WTC11 (cell line): ENCODE data around the gene DISP3. TPM values are rescaled to one million over a fixed set of nuclear protein-coding genes. Genes with fewer than 3 reads are reported as not detected.

Experiments used
- ATAC-seq: fragments of 200-7000 bp; cut with Tn5 transposase; 2 replicates; pipeline ENCODE4 v1.10.0; 2021; ENCODE audit warnings: mild to moderate bottlenecking, moderate library complexity
- CTCF ChIA-PET: fragments of 300-600 bp; sonication (Branson Sonifier 250); formaldehyde crosslinking; loops from one replicate; lab custom pipeline; 2021; ENCODE audit warnings: antibody characterized with exemption; lab: Charles Lee
- POLR2A ChIA-PET: fragments of 350-600 bp; sonication (Branson Sonifier 250); formaldehyde crosslinking; loops from one replicate; lab custom pipeline; 2021; ENCODE audit warnings: antibody characterized with exemption; lab: Charles Lee
- DNase-seq: peaks from one replicate; pipeline ENCODE4 v3.0.0; 2021; ENCODE audit warnings: low spot score
- H3K27ac Mint-ChIP-seq: 2 replicates; pipeline ENCODE4 v1.8.0; 2021; ENCODE audit warnings: mixed read lengths
- H3K27me3 Mint-ChIP-seq: 2 replicates; pipeline ENCODE4 v1.8.0; 2021; ENCODE audit warnings: low read depth, mild to moderate bottlenecking, moderate library complexity, mixed read lengths
- H3K36me3 Mint-ChIP-seq: 2 replicates; pipeline ENCODE4 v1.8.0; 2021; ENCODE audit warnings: mixed read lengths
- H3K4me1 Mint-ChIP-seq: 2 replicates; pipeline ENCODE4 v1.8.0; 2022; ENCODE audit warnings: mixed read lengths
- H3K4me3 Mint-ChIP-seq: 2 replicates; pipeline ENCODE4 v1.8.0; 2021; ENCODE audit warnings: mild to moderate bottlenecking, moderate library complexity, mixed read lengths
- H3K9me3 Mint-ChIP-seq: 2 replicates; pipeline ENCODE4 v1.8.0; 2021; ENCODE audit warnings: mixed read lengths
- CBFB ChIP-seq: sonication (generic); formaldehyde crosslinking; IDR thresholded peaks from 2 replicates; pipeline ENCODE4 v1.8.1; 2022; ENCODE audit warnings: mild to moderate bottlenecking, low read depth, missing genetic modification reagents
- CREB1 ChIP-seq: sonication (generic); formaldehyde crosslinking; IDR thresholded peaks from 2 replicates; pipeline ENCODE4 v1.8.0; 2023; ENCODE audit warnings: mild to moderate bottlenecking, missing genetic modification reagents
- EMX1 ChIP-seq: fragments of 250-450 bp; sonication (Bioruptor Pico); IDR thresholded peaks from 2 replicates; pipeline ENCODE4 v1.8.0; 2021; ENCODE audit warnings: mild to moderate bottlenecking
- GRHL2 ChIP-seq: fragments of 250-450 bp; sonication (Bioruptor Pico); IDR thresholded peaks from 2 replicates; pipeline ENCODE4 v1.8.0; 2022; ENCODE audit warnings: mild to moderate bottlenecking, moderate library complexity; ENCODE audit not compliant: insufficient replicate concordance, severe bottlenecking
- HMGA2 ChIP-seq: fragments of 250-450 bp; sonication (Bioruptor Pico); IDR thresholded peaks from 2 replicates; pipeline ENCODE4 v1.4.0; 2021; ENCODE audit warnings: mild to moderate bottlenecking, moderate library complexity
- MYBL2 ChIP-seq: sonication (generic); formaldehyde crosslinking; IDR thresholded peaks from 2 replicates; pipeline ENCODE4 v1.8.1; 2023; ENCODE audit warnings: mild to moderate bottlenecking, moderate library complexity, missing genetic modification reagents
- NFE2L1 ChIP-seq: sonication (generic); formaldehyde crosslinking; IDR thresholded peaks from 2 replicates; pipeline ENCODE4 v1.8.1; 2023; ENCODE audit warnings: missing genetic modification reagents
- NR1H2 ChIP-seq: sonication (generic); formaldehyde crosslinking; IDR thresholded peaks from 2 replicates; pipeline ENCODE4 v1.9.0; 2021; ENCODE audit warnings: mild to moderate bottlenecking, moderate library complexity, missing genetic modification reagents
- PRRX2 ChIP-seq: fragments of 250-450 bp; sonication (Bioruptor Pico); IDR thresholded peaks from 2 replicates; pipeline ENCODE4 v1.8.0; 2021; ENCODE audit warnings: mild to moderate bottlenecking
- ZBTB21 ChIP-seq: sonication (generic); formaldehyde crosslinking; IDR thresholded peaks from 2 replicates; pipeline ENCODE4 v1.8.1; 2023; ENCODE audit warnings: mild to moderate bottlenecking, missing genetic modification reagents, borderline replicate concordance
- ZNF219 ChIP-seq: sonication (generic); formaldehyde crosslinking; IDR thresholded peaks from 2 replicates; pipeline ENCODE4 v1.8.0; 2023; ENCODE audit warnings: missing genetic modification reagents, mild to moderate bottlenecking, borderline replicate concordance
- total RNA-seq: library from RNA; stranded (reverse); gene quantifications from 3 replicates; pipeline ENCODE4 v1.2.3, GENCODE V29; 2021
- TF ChIP-seq, protein P1 (sequence below): sonication (generic); formaldehyde crosslinking; conservative IDR thresholded peaks from 2 replicates; pipeline ENCODE4 v1.8.1; 2023; ENCODE audit warnings: mild to moderate bottlenecking, low read depth, missing genetic modification reagents, moderate library complexity
- TF ChIP-seq, protein P2 (sequence below): fragments of 250-450 bp; sonication (Bioruptor Pico); IDR thresholded peaks from 2 replicates; pipeline ENCODE4 v1.9.0; 2021; ENCODE audit warnings: mild to moderate bottlenecking
- TF ChIP-seq, protein P3 (sequence below): sonication (generic); formaldehyde crosslinking; conservative IDR thresholded peaks from 2 replicates; pipeline ENCODE4 v1.8.1; 2022; ENCODE audit warnings: mild to moderate bottlenecking, missing genetic modification reagents
- TF ChIP-seq, protein P4 (sequence below): sonication (generic); formaldehyde crosslinking; IDR thresholded peaks from 2 replicates; pipeline ENCODE4 v1.8.1; 2022; ENCODE audit warnings: missing genetic modification reagents, borderline replicate concordance
- TF ChIP-seq, protein P5 (sequence below): sonication (generic); formaldehyde crosslinking; IDR thresholded peaks from 2 replicates; pipeline ENCODE4 v1.8.0; 2022; ENCODE audit warnings: mild to moderate bottlenecking, missing genetic modification reagents

DISP3 gene
- total RNA-seq, 1 experiment from 2014 or later, result 6.0 TPM

DNA sequence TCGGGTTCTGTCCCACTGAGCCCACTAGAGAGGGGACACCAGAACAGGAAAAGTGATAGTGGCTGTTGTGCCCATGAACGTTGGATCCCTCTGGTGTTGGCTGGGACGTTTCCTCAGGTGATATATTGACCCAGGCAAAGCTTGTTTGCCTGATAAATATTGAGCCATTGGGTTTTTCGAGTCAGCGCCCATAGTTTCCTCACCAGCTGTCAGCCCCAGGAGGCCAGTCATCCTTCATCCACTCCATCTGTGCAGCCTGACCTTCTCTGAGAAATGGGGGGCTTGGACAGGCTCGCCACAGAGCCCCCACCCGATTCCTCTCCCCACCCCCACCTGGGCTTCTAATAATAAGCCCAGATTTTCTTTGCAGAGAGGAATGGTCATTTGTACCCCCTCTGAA is 13.3 kb downstream of the DISP3 start:
- ATAC-seq (no peak), DNase-seq (peak; percentile 3)
- no peak overlapping the region for H3K27ac Mint-ChIP-seq
- no peak overlapping the region for H3K4me3 Mint-ChIP-seq
- H3K36me3 Mint-ChIP-seq, result peaks cover 8% of the 10 kb centered on the region; the same call in 1 of the 2 replicates
- peaks cover 7% of the 10 kb centered on the region for H3K4me1 Mint-ChIP-seq
- CTCF ChIA-PET, result interaction anchor here (1.8 kb wide), 1 partner anchor 154 kb away, joined by 4 read pairs; no protein-coding TSS in a partner anchor
- TF ChIP-seq CREB1 (CRISPR knock-in tag) (no peak), CBFB (CRISPR knock-in tag) (no peak), ZBTB21 (no peak), MYBL2 (no peak), NR1H2 (no peak), PRRX2 (CRISPR knock-in tag) (no peak), ZNF219 (no peak)
- TF ChIP-seq, protein P1, sequence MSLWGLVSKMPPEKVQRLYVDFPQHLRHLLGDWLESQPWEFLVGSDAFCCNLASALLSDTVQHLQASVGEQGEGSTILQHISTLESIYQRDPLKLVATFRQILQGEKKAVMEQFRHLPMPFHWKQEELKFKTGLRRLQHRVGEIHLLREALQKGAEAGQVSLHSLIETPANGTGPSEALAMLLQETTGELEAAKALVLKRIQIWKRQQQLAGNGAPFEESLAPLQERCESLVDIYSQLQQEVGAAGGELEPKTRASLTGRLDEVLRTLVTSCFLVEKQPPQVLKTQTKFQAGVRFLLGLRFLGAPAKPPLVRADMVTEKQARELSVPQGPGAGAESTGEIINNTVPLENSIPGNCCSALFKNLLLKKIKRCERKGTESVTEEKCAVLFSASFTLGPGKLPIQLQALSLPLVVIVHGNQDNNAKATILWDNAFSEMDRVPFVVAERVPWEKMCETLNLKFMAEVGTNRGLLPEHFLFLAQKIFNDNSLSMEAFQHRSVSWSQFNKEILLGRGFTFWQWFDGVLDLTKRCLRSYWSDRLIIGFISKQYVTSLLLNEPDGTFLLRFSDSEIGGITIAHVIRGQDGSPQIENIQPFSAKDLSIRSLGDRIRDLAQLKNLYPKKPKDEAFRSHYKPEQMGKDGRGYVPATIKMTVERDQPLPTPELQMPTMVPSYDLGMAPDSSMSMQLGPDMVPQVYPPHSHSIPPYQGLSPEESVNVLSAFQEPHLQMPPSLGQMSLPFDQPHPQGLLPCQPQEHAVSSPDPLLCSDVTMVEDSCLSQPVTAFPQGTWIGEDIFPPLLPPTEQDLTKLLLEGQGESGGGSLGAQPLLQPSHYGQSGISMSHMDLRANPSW, result no peak
- TF ChIP-seq, protein P2, sequence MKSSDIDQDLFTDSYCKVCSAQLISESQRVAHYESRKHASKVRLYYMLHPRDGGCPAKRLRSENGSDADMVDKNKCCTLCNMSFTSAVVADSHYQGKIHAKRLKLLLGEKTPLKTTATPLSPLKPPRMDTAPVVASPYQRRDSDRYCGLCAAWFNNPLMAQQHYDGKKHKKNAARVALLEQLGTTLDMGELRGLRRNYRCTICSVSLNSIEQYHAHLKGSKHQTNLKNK (CRISPR knock-in tag), result no peak
- TF ChIP-seq, protein P3, sequence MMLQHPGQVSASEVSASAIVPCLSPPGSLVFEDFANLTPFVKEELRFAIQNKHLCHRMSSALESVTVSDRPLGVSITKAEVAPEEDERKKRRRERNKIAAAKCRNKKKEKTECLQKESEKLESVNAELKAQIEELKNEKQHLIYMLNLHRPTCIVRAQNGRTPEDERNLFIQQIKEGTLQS (CRISPR knock-in tag), result no peak
- H3K9me3 Mint-ChIP-seq, result peaks cover 9% of the 10 kb centered on the region
- POLR2A ChIA-PET, result no interaction called here
- H3K27me3 Mint-ChIP-seq, result no peaks in the 10 kb centered on the region

DNA sequence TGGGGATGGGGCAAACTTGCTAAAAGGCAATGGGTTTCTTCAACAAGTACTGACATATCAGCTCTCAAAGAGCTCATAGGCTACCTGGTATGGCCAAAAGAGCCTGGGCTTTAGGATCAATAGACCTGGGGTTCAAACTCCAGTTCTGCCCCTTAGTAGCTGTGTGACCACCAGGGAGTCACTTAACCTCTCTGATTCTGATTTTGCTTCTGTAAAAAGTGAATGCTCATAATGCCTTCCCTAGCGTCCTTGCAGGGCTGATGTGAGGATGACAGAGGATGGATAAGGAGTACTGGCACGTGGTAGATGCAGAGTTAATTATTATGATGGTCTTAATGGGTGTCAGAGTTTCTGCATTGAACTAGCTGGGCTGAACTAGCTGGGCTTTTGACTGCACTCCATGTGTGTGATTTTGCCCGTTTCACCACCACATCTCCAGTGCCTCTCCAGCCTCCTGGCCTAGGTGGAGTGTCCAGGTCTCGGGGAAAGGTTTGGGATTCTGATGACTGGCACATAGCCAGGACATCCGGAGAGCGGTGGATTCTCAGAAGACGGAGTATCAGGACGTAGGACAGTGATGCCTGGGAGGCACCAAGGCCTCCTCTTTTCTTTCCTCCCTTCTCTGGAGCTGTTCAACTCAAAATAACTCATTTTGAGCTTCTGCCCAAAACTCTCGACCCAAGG is 15.2 kb downstream of the DISP3 start:
- TF ChIP-seq GRHL2 (CRISPR knock-in tag), result no peak
- ChIA-PET POLR2A (interaction anchor here (0.6 kb wide), 1 partner anchor 63 kb away, joined by 5 read pairs; no protein-coding TSS in a partner anchor), CTCF (interaction anchor here (1.4 kb wide), 1 partner anchor 78 kb away, joined by 3 read pairs; no protein-coding TSS in a partner anchor)
- peaks cover 20% of the 10 kb centered on the region for H3K4me1 Mint-ChIP-seq
- peaks cover 9% of the 10 kb centered on the region for H3K9me3 Mint-ChIP-seq
- no peaks in the 10 kb centered on the region for H3K27me3 Mint-ChIP-seq
- H3K27ac Mint-ChIP-seq, result no peak overlapping the region
- peaks cover 8% of the 10 kb centered on the region; the same call in 1 of the 2 replicates for H3K36me3 Mint-ChIP-seq
- DNase-seq, result no peak
- no peak overlapping the region for H3K4me3 Mint-ChIP-seq
- ATAC-seq, result no peak

DNA sequence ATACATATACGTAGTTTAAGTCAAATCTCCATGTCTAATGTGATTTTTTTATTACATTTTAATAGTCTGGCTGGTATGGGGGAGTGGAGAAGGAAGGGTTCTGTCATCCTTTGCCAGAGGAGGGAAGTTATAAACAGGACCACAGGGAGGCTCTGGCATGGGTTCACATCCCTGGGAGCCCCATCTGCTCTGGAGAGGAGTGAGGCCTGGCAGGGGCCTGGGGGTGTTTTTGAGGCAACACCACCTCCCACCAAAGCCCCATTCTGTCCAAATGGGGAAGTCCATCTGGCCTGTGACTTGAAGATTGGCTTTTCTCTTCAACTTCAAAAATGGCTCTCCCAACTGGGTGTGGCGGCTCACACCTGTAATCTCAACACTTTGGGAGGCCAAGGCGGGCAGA is 15.8 kb downstream of the DISP3 start:
- TF ChIP-seq NFE2L1 (no peak), EMX1 (CRISPR knock-in tag) (no peak), HMGA2 (CRISPR knock-in tag) (no peak)
- TF ChIP-seq, protein P4, sequence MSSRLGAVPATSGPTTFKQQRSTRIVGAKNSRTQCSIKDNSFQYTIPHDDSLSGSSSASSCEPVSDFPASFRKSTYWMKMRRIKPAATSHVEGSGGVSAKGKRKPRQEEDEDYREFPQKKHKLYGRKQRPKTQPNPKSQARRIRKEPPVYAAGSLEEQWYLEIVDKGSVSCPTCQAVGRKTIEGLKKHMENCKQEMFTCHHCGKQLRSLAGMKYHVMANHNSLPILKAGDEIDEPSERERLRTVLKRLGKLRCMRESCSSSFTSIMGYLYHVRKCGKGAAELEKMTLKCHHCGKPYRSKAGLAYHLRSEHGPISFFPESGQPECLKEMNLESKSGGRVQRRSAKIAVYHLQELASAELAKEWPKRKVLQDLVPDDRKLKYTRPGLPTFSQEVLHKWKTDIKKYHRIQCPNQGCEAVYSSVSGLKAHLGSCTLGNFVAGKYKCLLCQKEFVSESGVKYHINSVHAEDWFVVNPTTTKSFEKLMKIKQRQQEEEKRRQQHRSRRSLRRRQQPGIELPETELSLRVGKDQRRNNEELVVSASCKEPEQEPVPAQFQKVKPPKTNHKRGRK (CRISPR knock-in tag), result no peak
- TF ChIP-seq, protein P5, sequence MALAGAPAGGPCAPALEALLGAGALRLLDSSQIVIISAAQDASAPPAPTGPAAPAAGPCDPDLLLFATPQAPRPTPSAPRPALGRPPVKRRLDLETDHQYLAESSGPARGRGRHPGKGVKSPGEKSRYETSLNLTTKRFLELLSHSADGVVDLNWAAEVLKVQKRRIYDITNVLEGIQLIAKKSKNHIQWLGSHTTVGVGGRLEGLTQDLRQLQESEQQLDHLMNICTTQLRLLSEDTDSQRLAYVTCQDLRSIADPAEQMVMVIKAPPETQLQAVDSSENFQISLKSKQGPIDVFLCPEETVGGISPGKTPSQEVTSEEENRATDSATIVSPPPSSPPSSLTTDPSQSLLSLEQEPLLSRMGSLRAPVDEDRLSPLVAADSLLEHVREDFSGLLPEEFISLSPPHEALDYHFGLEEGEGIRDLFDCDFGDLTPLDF (CRISPR knock-in tag), result no peak
- H3K9me3 Mint-ChIP-seq, result peaks cover 9% of the 10 kb centered on the region
- H3K36me3 Mint-ChIP-seq, result peaks cover 8% of the 10 kb centered on the region; the same call in 1 of the 2 replicates
- no peak overlapping the region for H3K4me3 Mint-ChIP-seq
- ATAC-seq (no peak), DNase-seq (peak; percentile 3)
- H3K4me1 Mint-ChIP-seq, result peaks cover 24% of the 10 kb centered on the region
- POLR2A ChIA-PET, result interaction anchor here (0.6 kb wide), 1 partner anchor 63 kb away, joined by 5 read pairs; no protein-coding TSS in a partner anchor
- CTCF ChIA-PET, result no interaction called here
- H3K27me3 Mint-ChIP-seq, result no peaks in the 10 kb centered on the region
- H3K27ac Mint-ChIP-seq, result no peak overlapping the region
